GM06990 (cell line): ENCODE data around the gene ZNF862.

ENCODE experiments used
- DNase-seq: peaks from one replicate; pipeline ENCODE4 v3.0.0-alpha.2; 2011; ENCODE audit not compliant: insufficient read length; ENCODE audit errors: extremely low read depth
- H3K27me3 ChIP-seq: replicated peaks from 2 replicates; pipeline ENCODE4 v1.6.0; 2011; ENCODE audit warnings: low read length; ENCODE audit not compliant: control insufficient read depth, insufficient read depth
- H3K36me3 ChIP-seq: 2 replicates; pipeline ENCODE4 v1.5.1; 2011; ENCODE audit warnings: low read length; ENCODE audit not compliant: control insufficient read depth, insufficient read depth
- H3K4me3 ChIP-seq: replicated peaks from 2 replicates; pipeline ENCODE4 v1.5.1; 2011; ENCODE audit warnings: low read depth, mild to moderate bottlenecking, control low read depth, low read length
- TF ChIP-seq, protein P1 (sequence below): IDR thresholded peaks from 2 replicates; pipeline ENCODE4 v1.5.1; 2011; ENCODE audit warnings: low read length, control low read depth, mild to moderate bottlenecking, inconsistent platforms; ENCODE audit not compliant: insufficient read depth, poor library complexity, severe bottlenecking

The ZNF862 gene

DNA sequence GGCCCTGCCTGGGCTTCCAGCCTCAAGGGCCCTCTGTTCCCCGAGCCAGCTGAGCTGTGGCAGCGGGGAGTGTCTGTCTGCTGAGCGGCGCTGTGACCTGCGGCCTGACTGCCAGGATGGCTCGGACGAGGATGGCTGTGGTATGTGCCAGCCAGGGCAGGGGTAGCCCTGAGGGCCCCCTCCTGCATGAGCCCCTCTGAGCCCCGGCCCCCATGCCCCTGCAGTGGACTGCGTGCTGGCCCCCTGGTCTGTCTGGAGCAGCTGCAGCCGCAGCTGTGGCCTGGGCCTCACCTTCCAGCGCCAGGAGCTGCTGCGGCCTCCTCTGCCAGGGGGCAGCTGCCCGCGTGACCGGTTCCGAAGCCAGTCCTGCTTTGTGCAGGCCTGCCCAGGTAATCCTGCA is 36.4 kb upstream of the ZNF862 start:
- no peaks in the 10 kb centered on the region for H3K27me3 ChIP-seq
- no peak for DNase-seq
- TF ChIP-seq, protein P1, sequence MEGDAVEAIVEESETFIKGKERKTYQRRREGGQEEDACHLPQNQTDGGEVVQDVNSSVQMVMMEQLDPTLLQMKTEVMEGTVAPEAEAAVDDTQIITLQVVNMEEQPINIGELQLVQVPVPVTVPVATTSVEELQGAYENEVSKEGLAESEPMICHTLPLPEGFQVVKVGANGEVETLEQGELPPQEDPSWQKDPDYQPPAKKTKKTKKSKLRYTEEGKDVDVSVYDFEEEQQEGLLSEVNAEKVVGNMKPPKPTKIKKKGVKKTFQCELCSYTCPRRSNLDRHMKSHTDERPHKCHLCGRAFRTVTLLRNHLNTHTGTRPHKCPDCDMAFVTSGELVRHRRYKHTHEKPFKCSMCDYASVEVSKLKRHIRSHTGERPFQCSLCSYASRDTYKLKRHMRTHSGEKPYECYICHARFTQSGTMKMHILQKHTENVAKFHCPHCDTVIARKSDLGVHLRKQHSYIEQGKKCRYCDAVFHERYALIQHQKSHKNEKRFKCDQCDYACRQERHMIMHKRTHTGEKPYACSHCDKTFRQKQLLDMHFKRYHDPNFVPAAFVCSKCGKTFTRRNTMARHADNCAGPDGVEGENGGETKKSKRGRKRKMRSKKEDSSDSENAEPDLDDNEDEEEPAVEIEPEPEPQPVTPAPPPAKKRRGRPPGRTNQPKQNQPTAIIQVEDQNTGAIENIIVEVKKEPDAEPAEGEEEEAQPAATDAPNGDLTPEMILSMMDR: no peak
- H3K4me3 ChIP-seq: no peak overlapping the region
- no peaks in the 10 kb centered on the region for H3K36me3 ChIP-seq

DNA sequence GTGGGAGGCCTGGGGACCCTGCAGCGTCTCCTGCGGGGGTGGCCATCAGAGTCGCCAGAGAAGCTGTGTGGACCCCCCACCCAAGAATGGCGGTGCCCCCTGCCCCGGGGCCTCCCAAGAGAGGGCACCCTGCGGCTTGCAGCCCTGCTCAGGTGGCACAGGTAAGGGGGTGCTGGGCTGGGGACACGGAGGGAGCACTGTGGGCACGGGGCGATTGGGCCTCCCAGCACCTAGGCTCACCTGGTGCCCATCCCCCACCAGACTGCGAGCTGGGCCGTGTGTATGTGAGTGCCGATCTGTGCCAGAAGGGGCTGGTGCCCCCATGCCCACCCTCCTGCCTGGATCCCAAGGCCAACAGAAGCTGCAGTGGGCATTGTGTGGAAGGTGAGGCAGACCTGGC is 35.2 kb upstream of the ZNF862 start:
- H3K36me3 ChIP-seq: no peaks in the 10 kb centered on the region
- H3K27me3 ChIP-seq: no peaks in the 10 kb centered on the region
- H3K4me3 ChIP-seq: no peak overlapping the region
- TF ChIP-seq, protein P1: no peak
- DNase-seq: no peak

DNA sequence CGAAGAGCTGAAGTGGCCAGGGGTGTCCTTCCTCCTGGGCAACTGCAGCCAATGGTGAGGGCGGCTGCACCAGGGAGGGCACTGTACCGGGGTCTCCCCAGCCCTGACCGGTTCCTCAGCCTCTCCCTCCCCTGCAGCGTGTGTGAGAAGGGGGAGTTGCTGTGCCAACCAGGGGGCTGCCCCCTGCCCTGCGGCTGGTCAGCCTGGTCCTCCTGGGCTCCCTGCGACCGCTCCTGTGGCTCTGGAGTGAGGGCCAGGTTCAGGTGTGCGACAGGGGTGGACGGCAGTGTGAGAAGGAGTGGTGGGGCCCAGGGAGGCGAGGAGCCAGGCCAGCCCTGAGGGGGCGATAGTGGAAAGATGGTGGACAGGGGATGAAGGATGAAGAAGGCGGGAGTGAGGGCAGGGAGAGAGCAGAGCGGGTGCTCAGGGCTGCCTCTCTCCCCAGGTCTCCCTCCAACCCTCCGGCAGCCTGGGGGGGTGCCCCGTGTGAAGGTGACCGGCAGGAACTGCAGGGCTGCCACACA is 34.6 kb upstream of the ZNF862 start:
- Histone ChIP-seq H3K4me3 (no peak overlapping the region), H3K27me3 (no peaks in the 10 kb centered on the region), H3K36me3 (no peaks in the 10 kb centered on the region)
- TF ChIP-seq, protein P1: no peak
- DNase-seq: no peak

DNA sequence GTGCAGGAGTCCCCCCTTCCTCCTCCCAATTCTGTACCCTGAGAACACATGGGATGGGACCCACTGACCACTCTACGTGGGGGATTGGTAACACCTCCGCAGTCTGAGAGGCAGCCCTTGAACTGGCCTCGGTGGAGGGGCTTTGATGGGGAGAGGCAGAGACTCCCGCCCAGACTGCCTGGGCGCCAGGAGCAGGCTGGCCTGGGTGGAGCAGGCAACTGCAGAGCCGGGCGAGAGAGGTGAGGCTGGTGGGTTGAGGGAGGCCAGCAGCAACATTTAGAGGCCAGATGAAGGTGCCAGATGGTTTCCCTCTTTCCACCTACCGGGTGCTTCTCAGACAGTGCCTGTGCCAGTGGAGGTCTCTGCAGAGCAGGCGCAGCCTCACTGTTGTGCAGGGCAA is 34.1 kb upstream of the ZNF862 start:
- H3K27me3 ChIP-seq: no peaks in the 10 kb centered on the region
- DNase-seq: no peak
- H3K4me3 ChIP-seq: no peak overlapping the region
- TF ChIP-seq, protein P1: no peak
- H3K36me3 ChIP-seq: no peaks in the 10 kb centered on the region

DNA sequence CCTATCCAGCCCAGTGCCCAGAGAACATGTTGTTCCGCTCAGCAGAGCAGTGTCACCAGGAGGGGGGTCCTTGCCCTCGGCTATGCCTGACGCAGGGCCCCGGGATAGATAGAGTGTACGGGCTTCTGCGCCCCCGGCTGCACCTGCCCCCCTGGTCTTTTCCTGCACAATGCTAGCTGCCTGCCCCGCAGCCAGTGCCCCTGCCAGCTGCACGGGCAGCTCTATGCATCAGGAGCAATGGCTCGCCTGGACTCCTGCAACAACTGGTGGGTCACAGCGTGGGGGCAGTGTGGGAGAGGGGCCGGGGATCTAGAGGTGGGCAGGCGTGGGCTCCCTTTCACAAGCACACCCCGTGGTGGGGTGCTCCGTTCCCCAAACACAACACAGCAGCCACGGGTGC is 31.4 kb upstream of the ZNF862 start:
- H3K27me3 ChIP-seq: no peaks in the 10 kb centered on the region; the same call in 1 of the 2 replicates
- H3K4me3 ChIP-seq: no peak overlapping the region
- TF ChIP-seq, protein P1: no peak
- no peaks in the 10 kb centered on the region for H3K36me3 ChIP-seq
- DNase-seq: no peak

- TF ChIP-seq, protein P1: no peak
- DNase-seq: no peak
- Histone ChIP-seq H3K4me3 (no peak overlapping the region), H3K27me3 (no peaks in the 10 kb centered on the region; the same call in 1 of the 2 replicates), H3K36me3 (no peaks in the 10 kb centered on the region)
These were observed 29.9 kb upstream of the ZNF862 start for GRCh38 chr7:149808311-149808710.
